Brain microvascular endothelial cell (primary cell): ENCODE data around the gene ST3GAL4.
"Not testable (repeated sequence)": the region's sequence is repeated elsewhere in the genome, so short reads cannot be mapped to it uniquely, and the experiment has no call there.

ENCODE experiments used
- DNase-seq: peaks from one replicate; pipeline ENCODE4 v3.0.0-alpha.2; 2020
- H3K27ac ChIP-seq: fragments of 250-450 bp; sonication (Bioruptor Pico); 2 replicates; pipeline ENCODE4 v1.5.1; 2020; ENCODE audit warnings: mild to moderate bottlenecking, moderate library complexity
- H3K27me3 ChIP-seq: fragments of 250-450 bp; sonication (Bioruptor Pico); replicated peaks from 2 replicates; pipeline ENCODE4 v1.5.1; 2020; ENCODE audit warnings: mild to moderate bottlenecking
- H3K36me3 ChIP-seq: fragments of 250-450 bp; sonication (Bioruptor Pico); replicated peaks from 2 replicates; pipeline ENCODE4 v1.5.1; 2020; ENCODE audit warnings: mild to moderate bottlenecking
- H3K4me3 ChIP-seq: 2 replicates; pipeline ENCODE4 v1.5.1; 2011; ENCODE audit warnings: low read depth, mild to moderate bottlenecking, control low read depth, low read length, moderate library complexity
- CTCF ChIP-seq: IDR thresholded peaks from 2 replicates; pipeline ENCODE4 v1.5.1; 2011; ENCODE audit warnings: low read depth, mild to moderate bottlenecking, moderate library complexity, low read length, control low read depth, inconsistent platforms; ENCODE audit errors: missing control alignments
- in situ Hi-C: cut with HindIII; loops from 2 replicates; pipeline ENCODE4 v1.10.0; 2017; ENCODE audit warnings: low sequenced_read_pairs, low pct_ligation_motif_present

Gene ST3GAL4

GRCh38 chr11:126355324-126355925 lies at the start of gene ST3GAL4:
TSS of gene ST3GAL4 (plus strand) at chr11:126355686. CDS start at chr11:126406156, 50,470 bp downstream.
- Histone ChIP-seq H3K27ac (peak within 1 kb of the TSS; percentile 59), H3K36me3 (no peaks in the 10 kb centered on the region), H3K4me3 (peak within 1 kb of the TSS; percentile 85), H3K27me3 (no peaks in the 10 kb centered on the region)
- peak; percentile 45 for DNase-seq
- TF ChIP-seq CTCF: no peak
- in situ Hi-C loops: no loop called here

DNA sequence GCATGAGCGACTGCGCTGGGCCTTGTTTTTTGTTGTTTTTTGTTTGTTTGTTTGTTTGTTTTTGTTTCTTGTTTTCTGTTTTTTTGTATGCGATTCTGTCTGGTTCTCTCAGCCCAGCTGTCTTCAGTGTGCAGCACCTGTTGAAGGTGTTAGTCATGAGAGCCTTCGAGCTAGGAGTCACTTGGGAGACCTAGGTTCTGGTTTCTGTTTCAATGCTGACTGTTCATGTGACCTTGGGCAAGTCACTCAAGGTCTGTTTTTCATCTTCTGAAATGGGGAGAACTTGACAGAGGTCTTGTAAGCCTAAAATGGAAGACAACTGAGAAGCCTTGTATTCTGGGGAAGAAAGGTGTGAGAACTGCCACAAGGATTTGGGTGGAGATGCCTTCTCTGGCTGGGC lies 49.8 kb upstream of the ST3GAL4 start:
- no peak for DNase-seq
- no peaks in the 10 kb centered on the region for H3K27me3 ChIP-seq
- H3K4me3 ChIP-seq: no peak overlapping the region
- no peak for TF ChIP-seq CTCF
- in situ Hi-C loops: no loop called here
- no peak overlapping the region for H3K27ac ChIP-seq
- no peaks in the 10 kb centered on the region for H3K36me3 ChIP-seq

DNA sequence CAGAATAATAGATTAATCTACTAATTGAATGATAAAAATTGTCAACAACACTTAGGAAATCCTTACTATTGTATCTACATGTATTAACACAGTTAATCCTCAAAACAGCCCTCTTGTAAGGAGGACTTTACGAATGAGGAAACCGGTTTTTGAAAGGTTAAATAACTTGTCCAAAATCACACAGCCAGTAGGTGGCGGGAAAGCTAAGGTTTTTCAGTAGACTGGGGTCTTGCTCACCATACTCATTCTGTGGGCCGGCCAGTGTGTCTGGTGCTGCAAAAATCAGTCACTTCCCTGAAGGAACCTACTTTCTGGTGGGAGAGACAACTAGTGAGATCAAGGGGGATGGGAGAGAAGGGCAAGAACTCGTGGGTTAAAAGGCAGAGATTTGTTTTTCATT lies 47.8 kb upstream of the ST3GAL4 start:
- Histone ChIP-seq H3K36me3 (no peaks in the 10 kb centered on the region), H3K27me3 (no peaks in the 10 kb centered on the region), H3K27ac (no peak overlapping the region), H3K4me3 (no peak overlapping the region)
- in situ Hi-C loops: no loop called here
- peak; percentile 69 for TF ChIP-seq CTCF
- DNase-seq: peak; percentile 40

- Histone ChIP-seq H3K27ac (no peak overlapping the region), H3K27me3 (no peaks in the 10 kb centered on the region), H3K36me3 (no peaks in the 10 kb centered on the region), H3K4me3 (no peak overlapping the region)
- TF ChIP-seq CTCF: no peak
- in situ Hi-C loops: no loop called here
- DNase-seq: no peak
Measured at GRCh38 chr11:126308271-126308671, 47.2 kb upstream of the ST3GAL4 start.

- H3K36me3 ChIP-seq, H3K27ac ChIP-seq, H3K4me3 ChIP-seq, DNase-seq, in situ Hi-C loops, H3K27me3 ChIP-seq: not testable (repeated sequence)
Measured at GRCh38 chr11:126308771-126309170, 46.7 kb upstream of the ST3GAL4 start.

GRCh38 chr11:126310200-126310991 lies 45.1 kb upstream of the ST3GAL4 start:
- no peak overlapping the region for H3K4me3 ChIP-seq
- H3K27ac ChIP-seq: no peak overlapping the region
- TF ChIP-seq CTCF: peak; percentile 91
- in situ Hi-C loops: no loop called here
- peak; percentile 66 for DNase-seq
- no peaks in the 10 kb centered on the region for H3K36me3 ChIP-seq
- H3K27me3 ChIP-seq: no peaks in the 10 kb centered on the region
